SKM-1 (cell line): ENCODE data around the gene ZIC4.

Experiments
- DNase-seq: peaks from one replicate; lab custom pipeline; 2025; ENCODE audit not compliant: unreplicated experiment; lab: John Stamatoyannopoulos, UW

ZIC4 gene

GRCh38 chr3:147371771-147372340 lies 34.5 kb downstream of the ZIC4 start:
- no peak for DNase-seq

GRCh38 chr3:147371140-147371539 lies 35.2 kb downstream of the ZIC4 start:
- DNase-seq: no peak

DNA sequence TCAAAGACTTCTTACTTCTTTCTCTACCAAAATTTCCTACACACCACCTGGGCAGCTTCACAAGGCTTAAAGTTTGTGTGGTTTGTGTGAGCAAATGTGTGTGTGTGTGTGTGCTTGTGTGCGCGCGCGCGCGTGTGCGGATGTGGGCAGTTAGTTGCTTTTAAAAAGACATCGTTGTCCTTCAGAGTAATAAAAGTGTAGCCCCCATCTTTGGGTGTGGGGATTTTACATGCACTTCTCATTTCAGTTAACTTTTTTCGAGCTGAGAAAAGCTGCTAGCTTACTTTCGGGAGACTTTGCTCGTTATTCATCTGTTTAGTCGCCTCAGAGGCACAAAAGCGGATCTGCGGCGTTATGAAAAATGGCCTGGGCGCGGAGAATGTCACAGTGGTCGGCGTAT lies 36.0 kb downstream of the ZIC4 start:
- no peak for DNase-seq

- DNase-seq: no peak
Observed at GRCh38 chr3:147369661-147370123, 36.7 kb downstream of the ZIC4 start.

- no peak for DNase-seq
Observed at GRCh38 chr3:147369231-147369630, 37.1 kb downstream of the ZIC4 start.

- DNase-seq: no peak
Observed at GRCh38 chr3:147368561-147369221, 37.7 kb downstream of the ZIC4 start.

- DNase-seq: no peak
Observed at GRCh38 chr3:147368151-147368550, 38.2 kb downstream of the ZIC4 start.

GRCh38 chr3:147367676-147368075 lies 38.7 kb downstream of the ZIC4 start:
- DNase-seq: no peak

GRCh38 chr3:147365196-147366115 lies 40.9 kb downstream of the ZIC4 start:
- DNase-seq: no peak

GRCh38 chr3:147364771-147365170 lies 41.6 kb downstream of the ZIC4 start:
- no peak for DNase-seq

- peak; percentile 19 for DNase-seq
Observed at GRCh38 chr3:147361454-147362420, 44.6 kb downstream of the ZIC4 start.

DNA sequence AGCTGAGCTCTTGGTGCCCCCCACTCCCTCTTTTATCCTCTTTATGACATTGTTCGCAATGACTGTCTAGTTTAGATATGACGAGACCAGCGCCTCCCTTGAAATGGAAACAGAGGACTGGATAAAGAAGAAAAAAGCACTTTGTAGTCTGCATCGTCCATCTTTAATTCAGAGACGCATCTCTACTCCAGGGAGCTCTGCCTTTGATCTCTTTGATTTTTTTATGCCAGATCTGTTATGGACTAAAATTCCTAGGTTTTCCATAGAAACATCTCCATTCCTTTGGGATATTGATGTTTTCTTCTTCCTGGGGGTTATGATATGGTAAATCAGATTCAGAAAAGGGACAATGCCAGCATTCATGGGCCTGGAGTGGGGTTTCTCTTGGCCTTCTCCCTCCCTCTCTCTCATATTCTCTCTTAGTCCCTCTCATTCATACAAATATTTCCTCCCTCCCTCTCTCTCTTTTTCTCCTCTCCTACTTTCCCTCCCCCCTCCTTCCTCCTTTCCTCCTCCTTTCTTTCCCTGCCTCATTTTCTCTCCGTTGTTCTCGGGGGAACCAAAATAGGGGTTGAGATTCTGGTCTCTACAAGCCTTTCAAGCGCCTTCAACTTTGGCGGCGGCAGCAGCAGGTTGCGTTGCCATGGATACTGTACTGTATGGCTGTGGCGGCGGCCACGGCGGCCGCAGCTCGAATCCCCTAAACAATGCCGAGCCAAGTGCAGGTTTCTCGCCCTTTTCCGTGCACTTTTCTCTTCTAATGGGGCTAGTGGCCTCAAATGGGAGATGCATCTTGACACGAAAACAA lies 45.5 kb downstream of the ZIC4 start:
- DNase-seq: no peak

- no peak for DNase-seq
Observed at GRCh38 chr3:147360051-147360439, 46.3 kb downstream of the ZIC4 start.

GRCh38 chr3:147359177-147360050 lies 46.9 kb downstream of the ZIC4 start:
- no peak for DNase-seq

DNA sequence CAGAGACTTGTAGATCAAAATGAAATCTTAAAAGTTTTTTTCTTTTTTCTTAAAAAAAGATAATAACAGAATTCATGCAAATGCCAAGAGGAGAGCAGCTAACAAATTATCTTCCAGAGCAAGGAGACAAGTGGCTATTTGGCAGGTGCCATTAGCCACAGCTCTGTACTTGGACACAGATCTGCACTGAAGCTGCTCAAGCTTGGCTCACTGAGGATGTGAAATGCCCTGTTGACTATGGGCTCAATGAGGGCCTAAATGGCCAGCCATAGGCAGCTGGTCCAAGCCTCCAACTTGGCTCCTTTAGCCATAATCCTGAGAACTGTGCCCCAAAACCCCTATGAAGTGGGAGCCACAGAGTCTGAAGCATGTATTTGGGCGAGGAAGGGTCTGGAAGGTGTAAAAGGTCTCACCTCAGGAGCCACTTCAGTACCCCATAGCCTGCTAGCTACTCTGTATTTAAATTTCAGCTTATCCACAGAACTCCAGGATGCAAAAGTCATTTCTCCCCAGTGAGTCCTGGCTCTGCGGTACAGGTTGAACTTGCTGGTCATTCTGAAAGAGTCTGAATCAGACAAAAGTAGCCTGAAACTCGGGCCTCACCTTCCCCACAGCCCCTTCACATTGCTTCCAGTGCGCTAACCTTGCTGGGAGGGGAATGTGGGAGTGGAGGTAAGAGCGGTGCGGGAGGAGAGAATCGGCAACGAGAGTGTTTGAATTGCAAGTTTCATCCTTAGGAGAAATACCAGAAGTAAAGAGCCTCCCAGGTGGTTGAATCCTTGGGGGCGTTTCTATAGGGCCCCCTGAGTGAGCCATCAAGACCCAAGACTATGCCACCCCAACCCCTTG lies 48.0 kb downstream of the ZIC4 start:
- DNase-seq: no peak

DNA sequence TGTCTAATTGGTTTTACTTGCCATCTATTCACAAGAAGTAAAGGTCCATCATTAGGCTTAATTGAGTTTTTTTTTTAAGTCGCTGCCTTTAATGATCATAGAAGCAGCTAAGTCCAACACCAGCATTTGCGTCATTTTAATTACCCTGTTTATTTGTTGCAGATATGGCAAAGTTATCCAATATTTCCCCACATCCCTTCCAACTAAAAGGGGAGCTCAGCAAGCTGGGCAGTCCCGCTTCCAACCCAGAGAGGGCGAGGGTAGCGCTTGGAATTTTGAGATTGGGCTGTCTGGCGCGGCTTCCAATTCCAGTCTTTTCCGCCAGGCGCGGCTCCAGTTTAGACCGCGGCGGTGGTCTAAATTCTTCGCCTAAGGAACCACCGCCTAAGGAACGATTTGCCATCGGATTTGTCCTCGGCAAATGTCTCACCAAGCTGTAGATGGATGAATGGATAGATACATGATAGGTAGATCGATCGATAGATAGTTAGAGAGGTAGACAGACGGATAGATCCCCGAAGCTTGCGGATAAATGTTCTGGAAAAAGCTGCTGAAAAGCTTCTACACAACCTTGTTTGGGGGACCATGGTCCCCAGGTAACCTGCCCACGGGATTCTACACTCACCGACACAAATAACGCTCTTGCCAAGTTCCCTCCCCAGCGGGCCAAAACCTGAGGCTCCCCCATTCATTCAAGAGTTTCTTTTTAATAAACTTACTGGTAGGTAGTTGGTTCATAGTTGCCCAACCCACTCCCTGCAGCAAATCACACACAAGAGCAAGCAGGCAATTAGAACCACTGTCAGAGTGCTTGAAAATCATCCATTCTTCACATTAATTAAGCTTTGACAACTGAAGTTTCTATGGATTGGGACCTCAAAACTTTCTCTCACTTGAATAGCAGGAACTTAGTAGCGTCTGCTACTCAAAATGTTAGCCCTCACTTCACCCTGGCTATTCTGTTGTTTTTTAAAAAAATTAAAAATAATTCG lies 49.1 kb downstream of the ZIC4 start:
- no peak for DNase-seq
